ENCODE measurements around the gene FSHR.

The FSHR gene

GRCh38 chr2:48954311-48954710, 200.0 kb downstream of the FSHR start:
- ATAC-seq: no peak
- TF ChIP-seq TCF4 (CRISPR knock-in tag; IDR thresholded peaks at IDR 0.05; ENCODE audit: borderline replicate concordance) (no peak), ARNTL (CRISPR knock-in tag; IDR thresholded peaks at IDR 0.05; ENCODE audit: borderline replicate concordance, low read depth) (no peak), TOX (CRISPR knock-in tag; IDR thresholded peaks at IDR 0.05; ENCODE audit: borderline replicate concordance) (no peak), ISL1 (CRISPR knock-in tag; IDR thresholded peaks at IDR 0.05) (no peak), ZNF565 (CRISPR knock-in tag; conservative IDR thresholded peaks at IDR 0.05; ENCODE audit: low read depth) (no peak), ZNF70 (CRISPR knock-in tag; IDR thresholded peaks at IDR 0.05) (no peak), PATZ1 (CRISPR knock-in tag; IDR thresholded peaks at IDR 0.05; ENCODE audit: borderline replicate concordance) (no peak), BACH2 (CRISPR knock-in tag; IDR thresholded peaks at IDR 0.05; ENCODE audit: borderline replicate concordance) (no peak), PPARA (CRISPR knock-in tag; IDR thresholded peaks at IDR 0.05; ENCODE audit: borderline replicate concordance) (no peak), ZFP3 (CRISPR knock-in tag; IDR thresholded peaks at IDR 0.05) (no peak), ZFP30 (CRISPR knock-in tag; IDR thresholded peaks at IDR 0.05) (no peak), POU6F1 (CRISPR knock-in tag; IDR thresholded peaks at IDR 0.05; ENCODE audit: borderline replicate concordance, low read depth) (no peak), CREB5 (CRISPR knock-in tag; IDR thresholded peaks at IDR 0.05; ENCODE audit: low read depth) (no peak), OSR1 (CRISPR knock-in tag; IDR thresholded peaks at IDR 0.05) (no peak), GLIS3 (CRISPR knock-in tag; IDR thresholded peaks at IDR 0.05) (no peak), TSHZ2 (CRISPR knock-in tag; IDR thresholded peaks at IDR 0.05) (no peak), ZC3H10 (CRISPR knock-in tag; IDR thresholded peaks at IDR 0.05) (no peak), ESRRG (CRISPR knock-in tag; IDR thresholded peaks at IDR 0.05) (no peak), SNAI2 (CRISPR knock-in tag; IDR thresholded peaks at IDR 0.05) (no peak), CSDC2 (CRISPR knock-in tag; IDR thresholded peaks at IDR 0.05) (no peak)

GRCh38 chr2:48952614-48953013, 201.7 kb downstream of the FSHR start:
- no peak for ATAC-seq
- TF ChIP-seq GLIS3 (CRISPR knock-in tag; IDR thresholded peaks at IDR 0.05) (no peak), ZNF565 (CRISPR knock-in tag; conservative IDR thresholded peaks at IDR 0.05; ENCODE audit: low read depth) (no peak), ESRRG (CRISPR knock-in tag; IDR thresholded peaks at IDR 0.05) (no peak)

- TF ChIP-seq ZNF565 (CRISPR knock-in tag; conservative IDR thresholded peaks at IDR 0.05; ENCODE audit: low read depth): no peak
- TF ChIP-seq ZFP30 (CRISPR knock-in tag; IDR thresholded peaks at IDR 0.05): no peak
- TF ChIP-seq OSR1 (CRISPR knock-in tag; IDR thresholded peaks at IDR 0.05): no peak
- TF ChIP-seq ZC3H10 (CRISPR knock-in tag; IDR thresholded peaks at IDR 0.05): no peak
- no peak for TF ChIP-seq PATZ1 (CRISPR knock-in tag; IDR thresholded peaks at IDR 0.05; ENCODE audit: borderline replicate concordance)
- TF ChIP-seq CSRNP3 (CRISPR knock-in tag; IDR thresholded peaks at IDR 0.05): no peak
Measured at GRCh38 chr2:48952143-48952542, 202.2 kb downstream of the FSHR start.

More at GRCh38 chr2:48952143-48952542, 202.2 kb downstream of the FSHR start:
- no peak; the same call in 2 of the 3 replicates for ATAC-seq

All from SK-N-SH treated with all-trans-retinoic acid at 6 μM for 48 hours (cell line).